HG03095 (cell line): ENCODE measurements around the gene DEXI.

Source experiments
- ATAC-seq: cut with Tn5 transposase; IDR thresholded peaks from one replicate; pipeline ENCODE4 v1.9.1; 2021; ENCODE audit warnings: moderate library complexity; ENCODE audit not compliant: unreplicated experiment

Gene DEXI

GRCh38 chr16:10941935-10942351 is 325 bp downstream of the DEXI start:
- ATAC-seq = peak; percentile 2

- ATAC-seq = no peak
These were observed 938 bp downstream of the DEXI start for GRCh38 chr16:10941127-10941933.

GRCh38 chr16:10940501-10941079 is 1.7 kb downstream of the DEXI start:
- no peak for ATAC-seq

GRCh38 chr16:10939649-10940234 is 2.5 kb downstream of the DEXI start:
- no peak for ATAC-seq

GRCh38 chr16:10938796-10939648 is 3.2 kb downstream of the DEXI start:
- no peak for ATAC-seq

GRCh38 chr16:10938321-10938720 is 3.9 kb downstream of the DEXI start:
- ATAC-seq = no peak

- ATAC-seq = no peak
These were observed 5.0 kb downstream of the DEXI start for GRCh38 chr16:10937068-10937859.

GRCh38 chr16:10936272-10936984 is 5.8 kb downstream of the DEXI start:
- no peak for ATAC-seq

GRCh38 chr16:10935226-10935915 is 6.9 kb downstream of the DEXI start:
- no peak for ATAC-seq

GRCh38 chr16:10934325-10935107 is 7.8 kb downstream of the DEXI start:
- no peak for ATAC-seq

- ATAC-seq = no peak
These were observed 8.4 kb downstream of the DEXI start for GRCh38 chr16:10933865-10934264.

GRCh38 chr16:10932959-10933710 is 9.1 kb downstream of the DEXI start:
- no peak for ATAC-seq

GRCh38 chr16:10931977-10932632 is 10.2 kb downstream of the DEXI start:
- ATAC-seq = no peak

- ATAC-seq = no peak
These were observed 11.1 kb downstream of the DEXI start for GRCh38 chr16:10931134-10931533.

GRCh38 chr16:10930755-10931093 is 11.5 kb downstream of the DEXI start:
- no peak for ATAC-seq

GRCh38 chr16:10929853-10930754 is 12.2 kb downstream of the DEXI start:
- no peak for ATAC-seq
